ENCODE measurements around the gene DMD. TPM values are rescaled to one million over a fixed set of nuclear protein-coding genes. Genes with fewer than 3 reads are reported as not detected.

The DMD gene
- total RNA-seq, 1 donor from 2014 or later: 22.9 TPM

DNA sequence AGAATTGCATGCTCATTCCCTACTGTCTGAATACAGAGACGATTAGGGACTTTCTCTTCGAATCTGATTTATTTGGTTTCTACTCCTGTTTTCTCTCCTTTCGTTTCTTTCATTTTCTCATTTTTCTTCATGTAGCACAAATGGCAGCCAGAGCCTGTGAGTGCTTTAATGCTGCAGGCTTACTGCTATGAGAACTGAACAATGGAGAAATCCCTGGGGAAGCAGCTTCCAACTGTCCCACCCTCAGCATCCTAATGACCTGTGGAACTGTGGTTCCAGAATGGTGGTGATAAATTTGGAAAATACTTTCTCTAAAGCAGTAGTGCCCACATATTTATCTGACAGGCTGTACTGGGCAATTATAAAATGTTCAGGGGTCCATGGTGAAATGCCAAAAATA lies 930.4 kb downstream of the DMD start:
- DNase-seq (no peak), ATAC-seq (ENCODE audit: low read depth) (no peak)
- no peak for TF ChIP-seq CTCF (IDR thresholded peaks at IDR 0.05)
- ChIA-PET POLR2A (no interaction called here), CTCF (no interaction called here)
- intact Hi-C loops (cut with micrococcal nuclease): no loop called here
- Mint-ChIP-seq H3K36me3 (ENCODE audit: low read depth) (no peaks in the 10 kb centered on the region), H3K27ac (no peak overlapping the region), H3K4me1 (no peaks in the 10 kb centered on the region), H3K4me3 (no peak overlapping the region), H3K9me3 (no peaks in the 10 kb centered on the region), H3K27me3 (no peaks in the 10 kb centered on the region)

- DNase-seq (no peak), ATAC-seq (ENCODE audit: low read depth) (no peak)
- H3K36me3 Mint-ChIP-seq (ENCODE audit: low read depth): no peaks in the 10 kb centered on the region
- POLR2A ChIA-PET: no interaction called here
- no peak overlapping the region for H3K27ac Mint-ChIP-seq
- intact Hi-C loops (cut with micrococcal nuclease): no loop called here
- no peaks in the 10 kb centered on the region for H3K4me1 Mint-ChIP-seq
- TF ChIP-seq CTCF (IDR thresholded peaks at IDR 0.05): no peak
- H3K4me3 Mint-ChIP-seq: no peak overlapping the region
- CTCF ChIA-PET: no interaction called here
- no peaks in the 10 kb centered on the region for H3K27me3 Mint-ChIP-seq
- H3K9me3 Mint-ChIP-seq: no peaks in the 10 kb centered on the region
Observed at GRCh38 chrX:32280489-32280888, 930.9 kb downstream of the DMD start.

- H3K4me3 Mint-ChIP-seq: no peak overlapping the region
- ChIA-PET CTCF (no interaction called here), POLR2A (no interaction called here)
- no peaks in the 10 kb centered on the region for H3K36me3 Mint-ChIP-seq (ENCODE audit: low read depth)
- no peak overlapping the region for H3K27ac Mint-ChIP-seq
- no peaks in the 10 kb centered on the region for H3K9me3 Mint-ChIP-seq
- H3K4me1 Mint-ChIP-seq: no peaks in the 10 kb centered on the region
- no peak for TF ChIP-seq CTCF (IDR thresholded peaks at IDR 0.05)
- no peaks in the 10 kb centered on the region for H3K27me3 Mint-ChIP-seq
- intact Hi-C loops (cut with micrococcal nuclease): no loop called here
- ATAC-seq (ENCODE audit: low read depth) (no peak), DNase-seq (no peak)
Observed at GRCh38 chrX:32276153-32276552, 935.2 kb downstream of the DMD start.

DNA sequence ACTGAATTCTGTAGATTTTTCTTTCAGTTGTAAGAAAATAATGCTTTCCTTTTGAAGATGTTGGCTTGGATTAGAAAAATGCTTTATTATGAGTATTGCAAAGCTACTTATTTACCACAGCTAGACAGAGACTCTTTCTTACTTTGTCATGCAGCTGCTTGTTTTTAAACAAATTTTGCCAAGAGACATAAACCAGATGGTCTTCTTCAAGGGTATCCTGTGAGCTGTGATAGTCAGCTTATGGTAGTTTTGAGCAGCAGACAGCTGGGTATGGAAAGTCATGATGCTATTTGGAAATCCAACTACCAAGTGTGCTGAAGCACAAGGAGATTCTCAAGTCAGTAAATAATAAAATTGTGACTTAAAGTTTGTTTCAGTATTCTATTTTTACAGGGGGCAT lies 941.5 kb downstream of the DMD start:
- no peak overlapping the region for H3K27ac Mint-ChIP-seq
- no peak for ATAC-seq (ENCODE audit: low read depth)
- no peak for DNase-seq
- no peak overlapping the region for H3K4me3 Mint-ChIP-seq
- peaks cover 4% of the 10 kb centered on the region for H3K9me3 Mint-ChIP-seq
- intact Hi-C loops (cut with micrococcal nuclease): no loop called here
- TF ChIP-seq CTCF (IDR thresholded peaks at IDR 0.05): no peak
- CTCF ChIA-PET: no interaction called here
- POLR2A ChIA-PET: no interaction called here
- H3K36me3 Mint-ChIP-seq (ENCODE audit: low read depth): no peaks in the 10 kb centered on the region
- no peaks in the 10 kb centered on the region for H3K4me1 Mint-ChIP-seq
- no peaks in the 10 kb centered on the region for H3K27me3 Mint-ChIP-seq

DNA sequence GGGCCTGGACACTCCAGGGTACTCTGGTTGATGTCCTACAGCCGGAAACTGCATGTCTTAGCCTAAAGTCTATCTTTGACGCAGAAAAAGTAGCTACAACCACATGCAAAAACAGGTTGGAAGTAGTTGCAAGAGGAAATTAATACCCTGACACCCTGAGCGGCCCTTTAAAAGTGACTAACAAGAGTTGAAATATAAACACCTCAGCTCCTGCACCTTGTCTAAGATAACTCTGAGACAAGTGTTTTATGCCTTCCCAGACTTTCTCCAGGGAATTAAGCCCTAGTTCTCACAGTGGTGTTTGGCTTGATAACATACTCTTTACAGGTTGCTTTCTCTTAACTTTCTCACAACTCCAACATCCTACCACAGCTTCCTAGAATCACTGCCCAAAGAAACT lies 943.1 kb downstream of the DMD start:
- CTCF ChIA-PET: no interaction called here
- peaks cover 9% of the 10 kb centered on the region for H3K9me3 Mint-ChIP-seq
- no peaks in the 10 kb centered on the region for H3K4me1 Mint-ChIP-seq
- no peak overlapping the region for H3K4me3 Mint-ChIP-seq
- H3K27me3 Mint-ChIP-seq: no peaks in the 10 kb centered on the region
- no peak for TF ChIP-seq CTCF (IDR thresholded peaks at IDR 0.05)
- DNase-seq (no peak), ATAC-seq (ENCODE audit: low read depth) (no peak)
- intact Hi-C loops (cut with micrococcal nuclease): no loop called here
- no peak overlapping the region for H3K27ac Mint-ChIP-seq
- no peaks in the 10 kb centered on the region for H3K36me3 Mint-ChIP-seq (ENCODE audit: low read depth)
- POLR2A ChIA-PET: no interaction called here
